GM19468 (cell line): Measurements from ENCODE around the gene OR52J3.
"Not testable (repeated sequence)": the region's sequence is repeated elsewhere in the genome, so short reads cannot be mapped to it uniquely, and the experiment has no call there.

ENCODE experiments used
- ATAC-seq: cut with Tn5 transposase; IDR thresholded peaks from one replicate; pipeline ENCODE4 v1.9.1; 2021; ENCODE audit warnings: mild to moderate bottlenecking, moderate library complexity, moderate number of reproducible peaks; ENCODE audit not compliant: unreplicated experiment; ENCODE audit errors: extremely low read depth

OR52J3 gene

GRCh38 chr11:5046226-5046625 is at the start of gene OR52J3:
TSS of gene OR52J3 (plus strand) at chr11:5046526. CDS start at chr11:5046526, 0 bp downstream.
- no peak for ATAC-seq

- ATAC-seq: no peak
Observed at GRCh38 chr11:5004424-5005274, 41.7 kb upstream of the OR52J3 start.

GRCh38 chr11:5007561-5007960 is 38.8 kb upstream of the OR52J3 start:
- ATAC-seq: no peak

- no peak for ATAC-seq
Observed at GRCh38 chr11:5011254-5011653, 35.1 kb upstream of the OR52J3 start.

GRCh38 chr11:5013012-5013411 is 33.3 kb upstream of the OR52J3 start:
- ATAC-seq: no peak

- no peak for ATAC-seq
Observed at GRCh38 chr11:5021996-5022395, 24.3 kb upstream of the OR52J3 start.

- no peak for ATAC-seq
Observed at GRCh38 chr11:5036669-5037068, 9.7 kb upstream of the OR52J3 start.

- no peak for ATAC-seq
Observed at GRCh38 chr11:5037926-5038325, 8.4 kb upstream of the OR52J3 start.

- no peak for ATAC-seq
Observed at GRCh38 chr11:5038341-5038740, 8.0 kb upstream of the OR52J3 start.

- ATAC-seq: no peak
Observed at GRCh38 chr11:5040876-5041275, 5.5 kb upstream of the OR52J3 start.

GRCh38 chr11:5042091-5042490 is 4.2 kb upstream of the OR52J3 start:
- ATAC-seq: no peak

- ATAC-seq: no peak
Observed at GRCh38 chr11:5043380-5043779, 2.9 kb upstream of the OR52J3 start.

- ATAC-seq: no peak
Observed at GRCh38 chr11:5046754-5047330, 516 bp downstream of the OR52J3 start.

- ATAC-seq: not testable (repeated sequence)
Observed at GRCh38 chr11:5058679-5059078, 12.4 kb downstream of the OR52J3 start.

GRCh38 chr11:5059391-5059790 is 13.1 kb downstream of the OR52J3 start, which contains the start of gene OR52E2:
TSS of gene OR52E2 (minus strand) at chr11:5059627. CDS start at chr11:5059627, 0 bp downstream.
- ATAC-seq: no peak

- ATAC-seq: no peak
Observed at GRCh38 chr11:5065027-5065426, 18.7 kb downstream of the OR52J3 start.

GRCh38 chr11:5069272-5069671 is 22.9 kb downstream of the OR52J3 start, which contains the start of gene OR52E1:
TSS of gene OR52E1 (plus strand) at chr11:5069572.
- no peak for ATAC-seq

GRCh38 chr11:5071799-5072198 is 25.5 kb downstream of the OR52J3 start:
- no peak for ATAC-seq

- no peak for ATAC-seq
Observed at GRCh38 chr11:5081405-5081804, 35.1 kb downstream of the OR52J3 start.

- no peak for ATAC-seq
Observed at GRCh38 chr11:5083602-5084001, 37.3 kb downstream of the OR52J3 start.

GRCh38 chr11:5088556-5088955 is 42.2 kb downstream of the OR52J3 start:
- ATAC-seq: no peak

- ATAC-seq: no peak
Observed at GRCh38 chr11:5090668-5091067, 44.3 kb downstream of the OR52J3 start.
